ENCODE measurements around the gene PADI3. TPM values are rescaled to one million over a fixed set of nuclear protein-coding genes. Genes with fewer than 3 reads are reported as not detected.
A peak's percentile ranks its signal among the peaks of the same experiment; 100 is the strongest.

The PADI3 gene
- total and polyA plus RNA-seq, 10 donors: not detected

- H3K27me3 ChIP-seq (replicated peaks in 1 of 7): peaks cover 0 to 67% (median 0%) of the 10 kb centered on the region in 7 donors
- DNase-seq: peak; percentile 47
- H3K4me1 ChIP-seq: peaks cover 0 to 48% (median 4%) of the 10 kb centered on the region in 6 donors
- WGBS, 5 donors: 82 to 89% (median 87%) methylated on average over 13 to 14 of the region's 14 CpGs
- H3K27ac ChIP-seq: no peak overlapping the region
- intact Hi-C loops (cut with DNase I; ENCODE audit: low total_unique reads): no loop called here
- H3K4me3 ChIP-seq: no peak overlapping the region
- TF ChIP-seq CTCF (IDR thresholded peaks at IDR 0.05 in 8 of 11, conservative IDR thresholded peaks at IDR 0.05 in 3 of 11): no peak
- TF ChIP-seq POLR2A (IDR thresholded peaks at IDR 0.05): no peak
- TF ChIP-seq POLR2AphosphoS5 (IDR thresholded peaks at IDR 0.05): no peak
- H3K9me3 ChIP-seq: no peaks in the 10 kb centered on the region
- no peaks in the 10 kb centered on the region for H3K36me3 ChIP-seq
These were observed 30.3 kb downstream of the PADI3 start for GRCh38 chr1:17278996-17279830.

GRCh38 chr1:17280436-17280835 lies 31.5 kb downstream of the PADI3 start:
- H3K4me3 ChIP-seq: no peak overlapping the region
- intact Hi-C loops (cut with DNase I; ENCODE audit: low total_unique reads): no loop called here
- DNase-seq: peak; percentile 64
- H3K4me1 ChIP-seq: peaks cover 0 to 46% (median 4%) of the 10 kb centered on the region in 6 donors
- peaks cover 0 to 71% (median 0%) of the 10 kb centered on the region in 7 donors for H3K27me3 ChIP-seq (replicated peaks in 1 of 7)
- TF ChIP-seq POLR2AphosphoS5 (IDR thresholded peaks at IDR 0.05) (no peak), POLR2A (IDR thresholded peaks at IDR 0.05) (no peak), CTCF (IDR thresholded peaks at IDR 0.05 in 8 of 11, conservative IDR thresholded peaks at IDR 0.05 in 3 of 11) (no peak)
- H3K36me3 ChIP-seq: no peaks in the 10 kb centered on the region
- no peak overlapping the region for H3K27ac ChIP-seq
- H3K9me3 ChIP-seq: no peaks in the 10 kb centered on the region
- WGBS, 5 donors: 72 to 92% (median 80%) methylated on average over 6 to 7 of the region's 7 CpGs

GRCh38 chr1:17280894-17281293 lies 32.0 kb downstream of the PADI3 start:
- intact Hi-C loops (cut with DNase I; ENCODE audit: low total_unique reads): no loop called here
- Histone ChIP-seq H3K4me3 (no peak overlapping the region), H3K36me3 (no peaks in the 10 kb centered on the region), H3K9me3 (no peaks in the 10 kb centered on the region), H3K27me3 (replicated peaks in 1 of 7) (peaks cover 0 to 72% (median 0%) of the 10 kb centered on the region in 7 donors), H3K27ac (peak overlapping the region in 3 of 8 donors; percentile 78 to 87 (median 83)), H3K4me1 (peaks cover 0 to 46% (median 4%) of the 10 kb centered on the region in 6 donors)
- no peak for TF ChIP-seq POLR2AphosphoS5 (IDR thresholded peaks at IDR 0.05)
- TF ChIP-seq POLR2A (IDR thresholded peaks at IDR 0.05): no peak
- no peak for TF ChIP-seq CTCF (IDR thresholded peaks at IDR 0.05 in 8 of 11, conservative IDR thresholded peaks at IDR 0.05 in 3 of 11)
- DNase-seq: peak; percentile 18
- WGBS, 5 donors: 59 to 93% (median 70%) methylated on average over 2 of the region's 2 CpGs

- DNase-seq: peak; percentile 81
- TF ChIP-seq POLR2A (IDR thresholded peaks at IDR 0.05) (no peak), POLR2AphosphoS5 (IDR thresholded peaks at IDR 0.05) (peak in 1 of 3 donors; percentile 55), CTCF (IDR thresholded peaks at IDR 0.05 in 8 of 11, conservative IDR thresholded peaks at IDR 0.05 in 3 of 11) (no peak)
- intact Hi-C loops (cut with DNase I; ENCODE audit: low total_unique reads): no loop called here
- Histone ChIP-seq H3K27me3 (replicated peaks in 1 of 7) (peaks cover 0 to 64% (median 0%) of the 10 kb centered on the region in 7 donors), H3K4me3 (peak overlapping the region in 1 of 8 donors; percentile 34), H3K9me3 (no peaks in the 10 kb centered on the region), H3K27ac (peak overlapping the region in 7 of 8 donors; percentile 49 to 87 (median 78)), H3K36me3 (no peaks in the 10 kb centered on the region), H3K4me1 (peaks cover 0 to 47% (median 4%) of the 10 kb centered on the region in 6 donors)
- 21 to 31% (median 28%) methylated on average over 8 of the region's 8 CpGs for WGBS, 5 donors
These were observed 32.9 kb downstream of the PADI3 start for GRCh38 chr1:17281775-17282181.

Measured in spleen (tissue), 11 donors.